ENCODE measurements around the gene PTPN7.
A peak's percentile ranks its signal among the peaks of the same experiment; 100 is the strongest.

The PTPN7 gene

GRCh38 chr1:202133001-202133400 is 27.4 kb downstream of the PTPN7 start:
- Histone ChIP-seq H3K4me3 (ENCODE audit: low read depth in 1 of 2, low read length in 2 of 2) (peak overlapping the region in 1 of 2 donors; percentile 37), H3K27me3 (ENCODE audit: low read depth, low read length) (no peaks in the 10 kb centered on the region), H3K36me3 (ENCODE audit: control insufficient read depth in 1 of 2, insufficient read depth in 2 of 2, low read length in 2 of 2) (peaks cover 12 to 27% of the 10 kb centered on the region in 2 donors), H3K9me3 (ENCODE audit: control insufficient read depth in 1 of 2, low read length in 2 of 2) (no peaks in the 10 kb centered on the region), H3K4me1 (ENCODE audit: control insufficient read depth in 1 of 2, insufficient read depth in 2 of 2, low read length in 2 of 2) (peaks cover 19 to 31% of the 10 kb centered on the region in 2 donors), H3K27ac (ENCODE audit: low read length) (peak overlapping the region; percentile 79)

- no peaks in the 10 kb centered on the region for H3K27me3 ChIP-seq (ENCODE audit: low read depth, low read length)
- peaks cover 19 to 31% of the 10 kb centered on the region in 2 donors for H3K4me1 ChIP-seq (ENCODE audit: control insufficient read depth in 1 of 2, insufficient read depth in 2 of 2, low read length in 2 of 2)
- no peaks in the 10 kb centered on the region for H3K9me3 ChIP-seq (ENCODE audit: control insufficient read depth in 1 of 2, low read length in 2 of 2)
- H3K36me3 ChIP-seq (ENCODE audit: control insufficient read depth in 1 of 2, insufficient read depth in 2 of 2, low read length in 2 of 2), result peaks cover 5 to 21% of the 10 kb centered on the region in 2 donors
- peak overlapping the region in 1 of 2 donors; percentile 37 for H3K4me3 ChIP-seq (ENCODE audit: low read depth in 1 of 2, low read length in 2 of 2)
- H3K27ac ChIP-seq (ENCODE audit: low read length), result peak overlapping the region; percentile 79
These were observed 28.2 kb downstream of the PTPN7 start for GRCh38 chr1:202131956-202132821.

- peaks cover 19 to 38% of the 10 kb centered on the region in 2 donors for H3K4me1 ChIP-seq (ENCODE audit: control insufficient read depth in 1 of 2, insufficient read depth in 2 of 2, low read length in 2 of 2)
- H3K4me3 ChIP-seq (ENCODE audit: low read depth in 1 of 2, low read length in 2 of 2), result no peak overlapping the region
These were observed 29.4 kb downstream of the PTPN7 start for GRCh38 chr1:202130816-202131522.

GRCh38 chr1:202130297-202130721 is 30.1 kb downstream of the PTPN7 start:
- Histone ChIP-seq H3K36me3 (ENCODE audit: control insufficient read depth in 1 of 2, insufficient read depth in 2 of 2, low read length in 2 of 2) (peaks cover 5 to 14% of the 10 kb centered on the region in 2 donors), H3K27me3 (ENCODE audit: low read depth, low read length) (no peaks in the 10 kb centered on the region), H3K27ac (ENCODE audit: low read length) (no peak overlapping the region), H3K4me3 (ENCODE audit: low read depth in 1 of 2, low read length in 2 of 2) (no peak overlapping the region), H3K4me1 (ENCODE audit: control insufficient read depth in 1 of 2, insufficient read depth in 2 of 2, low read length in 2 of 2) (peaks cover 19 to 38% of the 10 kb centered on the region in 2 donors), H3K9me3 (ENCODE audit: control insufficient read depth in 1 of 2, low read length in 2 of 2) (no peaks in the 10 kb centered on the region)

More at GRCh38 chr1:202130816-202131522, 29.4 kb downstream of the PTPN7 start:
- Histone ChIP-seq H3K9me3 (ENCODE audit: control insufficient read depth in 1 of 2, low read length in 2 of 2) (no peaks in the 10 kb centered on the region), H3K27ac (ENCODE audit: low read length) (no peak overlapping the region), H3K27me3 (ENCODE audit: low read depth, low read length) (no peaks in the 10 kb centered on the region), H3K36me3 (ENCODE audit: control insufficient read depth in 1 of 2, insufficient read depth in 2 of 2, low read length in 2 of 2) (peaks cover 5 to 20% of the 10 kb centered on the region in 2 donors)

GRCh38 chr1:202129453-202130296 is 30.7 kb downstream of the PTPN7 start:
- Histone ChIP-seq H3K36me3 (ENCODE audit: control insufficient read depth in 1 of 2, insufficient read depth in 2 of 2, low read length in 2 of 2) (peaks cover 2 to 11% of the 10 kb centered on the region in 2 donors), H3K27ac (ENCODE audit: low read length) (no peak overlapping the region), H3K27me3 (ENCODE audit: low read depth, low read length) (no peaks in the 10 kb centered on the region), H3K9me3 (ENCODE audit: control insufficient read depth in 1 of 2, low read length in 2 of 2) (no peaks in the 10 kb centered on the region), H3K4me1 (ENCODE audit: control insufficient read depth in 1 of 2, insufficient read depth in 2 of 2, low read length in 2 of 2) (peaks cover 19 to 38% of the 10 kb centered on the region in 2 donors), H3K4me3 (ENCODE audit: low read depth in 1 of 2, low read length in 2 of 2) (no peak overlapping the region)

GRCh38 chr1:202127836-202128622 is 32.4 kb downstream of the PTPN7 start:
- Histone ChIP-seq H3K4me3 (ENCODE audit: low read depth in 1 of 2, low read length in 2 of 2) (no peak overlapping the region), H3K27ac (ENCODE audit: low read length) (no peak overlapping the region), H3K36me3 (ENCODE audit: control insufficient read depth in 1 of 2, insufficient read depth in 2 of 2, low read length in 2 of 2) (peaks cover 0 to 3% of the 10 kb centered on the region in 2 donors), H3K4me1 (ENCODE audit: control insufficient read depth in 1 of 2, insufficient read depth in 2 of 2, low read length in 2 of 2) (peaks cover 16 to 28% of the 10 kb centered on the region in 2 donors), H3K27me3 (ENCODE audit: low read depth, low read length) (no peaks in the 10 kb centered on the region), H3K9me3 (ENCODE audit: control insufficient read depth in 1 of 2, low read length in 2 of 2) (no peaks in the 10 kb centered on the region)

GRCh38 chr1:202127061-202127460 is 33.3 kb downstream of the PTPN7 start:
- no peaks in the 10 kb centered on the region for H3K9me3 ChIP-seq (ENCODE audit: control insufficient read depth in 1 of 2, low read length in 2 of 2)
- H3K27ac ChIP-seq (ENCODE audit: low read length), result no peak overlapping the region
- no peak overlapping the region for H3K4me3 ChIP-seq (ENCODE audit: low read depth in 1 of 2, low read length in 2 of 2)
- peaks cover 7 to 18% of the 10 kb centered on the region in 2 donors for H3K4me1 ChIP-seq (ENCODE audit: control insufficient read depth in 1 of 2, insufficient read depth in 2 of 2, low read length in 2 of 2)
- H3K27me3 ChIP-seq (ENCODE audit: low read depth, low read length), result no peaks in the 10 kb centered on the region
- H3K36me3 ChIP-seq (ENCODE audit: control insufficient read depth in 1 of 2, insufficient read depth in 2 of 2, low read length in 2 of 2), result no peaks in the 10 kb centered on the region

- Histone ChIP-seq H3K36me3 (ENCODE audit: control insufficient read depth in 1 of 2, insufficient read depth in 2 of 2, low read length in 2 of 2) (no peaks in the 10 kb centered on the region), H3K27me3 (ENCODE audit: low read depth, low read length) (no peaks in the 10 kb centered on the region), H3K4me1 (ENCODE audit: control insufficient read depth in 1 of 2, insufficient read depth in 2 of 2, low read length in 2 of 2) (peaks cover 4 to 12% of the 10 kb centered on the region in 2 donors), H3K9me3 (ENCODE audit: control insufficient read depth in 1 of 2, low read length in 2 of 2) (no peaks in the 10 kb centered on the region), H3K4me3 (ENCODE audit: low read depth in 1 of 2, low read length in 2 of 2) (no peak overlapping the region), H3K27ac (ENCODE audit: low read length) (no peak overlapping the region)
These were observed 34.0 kb downstream of the PTPN7 start for GRCh38 chr1:202126426-202126825.

- no peak overlapping the region for H3K4me3 ChIP-seq (ENCODE audit: low read depth in 1 of 2, low read length in 2 of 2)
- no peak overlapping the region for H3K27ac ChIP-seq (ENCODE audit: low read length)
- H3K4me1 ChIP-seq (ENCODE audit: control insufficient read depth in 1 of 2, insufficient read depth in 2 of 2, low read length in 2 of 2), result peaks cover 4 to 8% of the 10 kb centered on the region in 2 donors
These were observed 34.8 kb downstream of the PTPN7 start for GRCh38 chr1:202125611-202126010.

GRCh38 chr1:202124142-202124541 is 36.3 kb downstream of the PTPN7 start:
- Histone ChIP-seq H3K4me1 (ENCODE audit: control insufficient read depth in 1 of 2, insufficient read depth in 2 of 2, low read length in 2 of 2) (peaks cover 0 to 8% of the 10 kb centered on the region in 2 donors), H3K27ac (ENCODE audit: low read length) (no peak overlapping the region), H3K4me3 (ENCODE audit: low read depth in 1 of 2, low read length in 2 of 2) (peak overlapping the region in 1 of 2 donors; percentile 6), H3K9me3 (ENCODE audit: control insufficient read depth in 1 of 2, low read length in 2 of 2) (no peaks in the 10 kb centered on the region), H3K27me3 (ENCODE audit: low read depth, low read length) (no peaks in the 10 kb centered on the region), H3K36me3 (ENCODE audit: control insufficient read depth in 1 of 2, insufficient read depth in 2 of 2, low read length in 2 of 2) (no peaks in the 10 kb centered on the region)

More at GRCh38 chr1:202125611-202126010, 34.8 kb downstream of the PTPN7 start:
- H3K36me3 ChIP-seq (ENCODE audit: control insufficient read depth in 1 of 2, insufficient read depth in 2 of 2, low read length in 2 of 2), result no peaks in the 10 kb centered on the region
- H3K27me3 ChIP-seq (ENCODE audit: low read depth, low read length), result no peaks in the 10 kb centered on the region
- H3K9me3 ChIP-seq (ENCODE audit: control insufficient read depth in 1 of 2, low read length in 2 of 2), result no peaks in the 10 kb centered on the region
